HG03575 (cell line): Measurements from ENCODE around the gene TEX13D.
"Not testable (repeated sequence)": the region's sequence is repeated elsewhere in the genome, so short reads cannot be mapped to it uniquely, and the experiment has no call there.

Experiments
- ATAC-seq: cut with Tn5 transposase; IDR thresholded peaks from one replicate; pipeline ENCODE4 v1.9.1; 2021; ENCODE audit not compliant: unreplicated experiment, insufficient number of reproducible peaks, low FRiP score; ENCODE audit errors: extremely low read depth

TEX13D gene

GRCh38 chrX:124332481-124333424 is at the start of gene TEX13D:
TEX13D (plus strand) TSS chrX:124332660; CDS start chrX:124332918, 258 bp downstream.
- ATAC-seq = no peak

GRCh38 chrX:124289443-124289842 is 43.0 kb upstream of the TEX13D start:
- no peak for ATAC-seq

DNA sequence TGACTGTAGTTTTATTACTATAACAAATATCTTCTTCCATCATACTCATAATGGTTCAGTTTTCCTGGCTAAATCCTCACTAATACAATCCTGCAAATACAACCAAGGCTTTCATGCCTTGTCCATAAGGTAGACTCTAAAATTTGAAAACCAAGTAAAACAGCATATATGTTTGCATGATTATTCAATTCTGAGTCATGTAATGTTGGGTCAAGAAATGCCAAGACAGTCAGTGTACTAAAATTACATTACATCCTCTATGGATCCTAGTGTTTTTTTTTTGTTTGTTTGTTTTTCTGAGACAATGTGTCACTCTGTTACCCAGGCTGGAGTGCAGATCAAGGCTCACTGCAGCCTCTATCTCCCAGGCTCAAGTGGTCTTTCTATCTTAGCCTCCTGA is 38.6 kb upstream of the TEX13D start:
- ATAC-seq = no peak

GRCh38 chrX:124299323-124299722 is 33.1 kb upstream of the TEX13D start:
- not testable (repeated sequence) for ATAC-seq

DNA sequence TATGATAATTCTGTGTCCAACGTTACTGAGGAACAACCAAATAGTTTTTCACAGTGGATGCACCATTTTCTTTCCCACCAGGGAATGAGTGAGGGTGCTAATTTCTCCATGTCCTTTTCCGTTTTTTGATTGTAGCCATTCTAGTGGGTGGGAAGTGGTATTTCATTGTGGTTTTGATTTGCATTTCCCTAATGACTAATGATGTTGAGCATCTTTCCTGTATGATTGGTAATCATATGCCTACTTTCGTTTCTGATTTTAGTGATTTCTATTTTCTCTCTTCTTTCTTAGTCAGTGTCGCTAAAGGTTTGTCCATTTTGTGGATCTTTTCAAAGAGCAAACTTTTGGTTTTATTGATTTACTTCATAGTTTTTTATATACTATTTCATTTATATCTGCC is 32.1 kb upstream of the TEX13D start:
- ATAC-seq = no peak

- ATAC-seq = no peak
These were observed 25.1 kb upstream of the TEX13D start for GRCh38 chrX:124307253-124307907.

- ATAC-seq = no peak
These were observed 6.7 kb upstream of the TEX13D start for GRCh38 chrX:124325732-124326131.

DNA sequence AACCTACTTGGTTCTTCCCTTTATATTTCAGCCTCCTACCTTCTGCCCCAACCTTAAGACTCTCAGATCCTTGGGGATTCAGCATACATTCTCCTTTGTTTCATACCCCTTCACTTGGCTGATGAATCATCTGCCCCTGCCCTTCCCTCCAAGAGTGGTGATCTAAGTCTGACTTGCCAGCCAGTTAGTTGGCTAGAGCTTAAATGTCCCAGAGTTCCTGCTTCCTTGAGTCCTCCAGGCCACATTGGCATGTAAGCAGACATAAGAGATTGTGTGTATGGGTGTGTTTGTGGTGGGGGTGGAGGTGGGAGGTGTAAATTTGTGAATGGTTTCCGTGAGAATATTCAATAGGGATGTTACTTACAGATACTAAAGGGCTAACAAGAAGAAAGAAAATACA is 3.7 kb upstream of the TEX13D start:
- ATAC-seq = no peak

DNA sequence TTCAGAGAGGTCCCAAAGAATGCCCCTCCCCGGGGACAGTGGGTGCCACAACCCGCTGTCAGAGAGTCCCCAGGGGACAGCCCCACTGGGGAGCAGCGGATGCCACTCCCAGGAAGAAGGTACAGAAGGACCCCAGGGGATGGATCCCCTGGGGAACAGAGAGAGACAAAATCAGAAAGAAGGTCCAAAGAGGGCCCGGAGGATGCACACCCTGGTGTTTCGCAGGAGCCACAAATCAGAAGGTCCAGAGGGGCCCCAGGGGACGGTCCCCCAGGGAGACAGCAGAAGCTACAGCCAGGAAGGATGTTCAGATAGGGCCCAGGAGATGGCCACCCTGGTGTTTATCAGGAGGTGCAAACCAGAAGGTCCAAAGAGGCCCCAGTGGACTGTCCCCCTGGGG is 1.4 kb downstream of the TEX13D start:
- no peak for ATAC-seq

DNA sequence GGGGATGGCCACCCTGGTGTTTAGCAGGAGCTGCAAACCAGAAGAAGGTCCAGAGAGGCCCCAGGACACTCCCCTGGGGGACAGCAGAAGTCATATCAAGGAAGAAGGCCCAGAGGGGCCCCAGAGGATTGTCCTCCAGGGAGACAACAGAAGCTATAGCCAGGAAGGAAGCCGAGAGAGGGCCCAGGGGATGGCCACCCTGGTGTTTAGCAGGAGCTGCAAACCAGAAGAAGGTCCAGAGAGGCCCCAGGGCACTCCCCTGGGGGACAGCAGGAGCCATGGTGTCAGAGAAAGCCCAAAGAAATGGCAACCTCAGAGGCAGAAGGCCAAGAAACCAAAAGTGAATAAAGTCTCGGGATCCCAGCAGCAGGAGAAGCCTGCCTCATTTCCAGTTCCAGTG is 2.1 kb downstream of the TEX13D start:
- ATAC-seq = not testable (repeated sequence)

DNA sequence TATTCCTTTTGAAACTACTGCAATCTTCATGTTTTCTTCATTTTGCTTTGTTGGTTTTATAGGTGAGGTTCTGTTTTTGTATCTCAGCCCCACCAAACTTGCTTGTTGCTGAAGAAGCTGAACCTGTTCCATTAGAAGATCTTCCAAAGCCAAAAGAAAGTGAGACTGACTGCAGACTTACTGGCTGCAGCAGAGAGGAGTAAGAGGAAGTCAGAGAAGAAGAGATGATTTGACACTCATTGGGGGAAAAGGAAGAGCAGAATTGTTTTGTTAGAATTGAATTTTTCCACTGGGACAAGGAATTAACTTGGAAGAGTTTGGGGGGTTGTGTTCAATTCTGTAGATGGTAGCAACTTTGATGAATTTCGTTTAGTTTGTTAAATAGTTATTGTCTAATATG is 3.1 kb downstream of the TEX13D start:
- no peak for ATAC-seq

GRCh38 chrX:124337916-124338315 is 5.5 kb downstream of the TEX13D start:
- ATAC-seq = no peak

DNA sequence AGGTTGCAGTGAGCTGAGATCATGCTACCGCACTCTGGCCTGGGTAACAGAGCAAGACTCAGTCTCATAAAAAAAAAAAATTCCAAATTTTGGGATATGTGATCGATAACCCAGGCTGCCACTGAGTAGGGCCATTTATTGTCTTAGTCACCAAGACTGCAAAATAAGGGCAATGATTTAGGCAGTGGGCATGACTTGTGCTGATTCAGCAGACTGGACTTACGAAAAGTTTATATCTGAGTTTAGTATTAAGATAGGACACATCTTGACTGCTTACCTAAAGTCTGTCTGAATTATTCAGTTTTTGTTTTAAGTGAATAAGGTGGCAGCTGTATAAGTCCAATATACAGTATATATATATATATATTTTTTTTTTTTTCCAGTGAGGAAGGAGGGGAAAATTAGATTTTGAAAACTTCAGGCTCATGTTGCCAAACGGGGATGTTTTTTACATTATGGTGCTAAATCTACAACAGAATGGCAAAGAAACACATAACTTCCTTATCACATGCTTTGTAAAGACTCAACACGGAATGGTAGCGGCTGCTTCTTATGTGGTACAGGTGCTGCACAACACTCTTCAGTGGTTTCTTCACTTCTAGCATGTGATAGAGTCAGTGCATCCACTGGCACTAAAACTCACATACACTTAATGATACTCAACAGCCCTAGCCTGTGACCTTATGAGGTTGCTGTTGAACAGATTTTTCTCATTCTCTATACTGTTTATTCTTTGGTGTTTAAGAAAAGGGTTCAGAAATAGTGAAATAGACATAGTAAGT is 6.5 kb downstream of the TEX13D start:
- ATAC-seq = no peak

GRCh38 chrX:124341396-124342132 is 9.1 kb downstream of the TEX13D start:
- ATAC-seq = no peak

DNA sequence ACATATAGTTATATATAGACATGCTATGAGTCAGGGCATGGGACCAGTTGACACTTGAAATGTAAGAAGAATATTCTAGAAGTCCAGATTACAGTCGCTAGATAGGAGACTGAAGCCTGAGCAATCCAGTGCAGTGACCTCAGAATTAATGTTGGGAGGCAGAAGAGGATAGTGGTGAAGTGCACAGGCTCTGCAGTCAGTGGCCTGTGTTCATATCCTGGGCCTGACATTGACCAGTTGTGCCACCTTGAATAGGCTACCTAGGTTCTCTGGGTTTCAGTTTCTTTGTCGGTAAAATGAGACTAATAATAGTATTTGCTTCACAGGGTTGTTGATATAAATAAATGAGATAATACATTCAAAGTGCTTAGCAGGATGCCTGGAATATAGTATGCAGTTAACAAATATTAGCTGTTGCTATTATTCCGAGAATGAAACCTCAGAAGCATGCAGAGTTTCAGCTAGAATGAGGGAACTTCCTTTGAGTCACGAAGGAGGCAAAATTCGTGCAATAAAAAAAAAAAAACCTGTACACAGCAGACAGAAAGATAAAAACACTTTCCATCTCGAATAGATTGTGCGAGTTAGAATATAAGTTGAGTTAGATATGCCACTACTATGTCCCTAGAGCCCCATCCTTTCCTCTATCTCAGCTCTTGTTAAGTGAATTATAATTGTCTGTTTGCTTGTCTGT is 9.9 kb downstream of the TEX13D start:
- no peak for ATAC-seq

- ATAC-seq = no peak
These were observed 10.6 kb downstream of the TEX13D start for GRCh38 chrX:124343016-124343415.

DNA sequence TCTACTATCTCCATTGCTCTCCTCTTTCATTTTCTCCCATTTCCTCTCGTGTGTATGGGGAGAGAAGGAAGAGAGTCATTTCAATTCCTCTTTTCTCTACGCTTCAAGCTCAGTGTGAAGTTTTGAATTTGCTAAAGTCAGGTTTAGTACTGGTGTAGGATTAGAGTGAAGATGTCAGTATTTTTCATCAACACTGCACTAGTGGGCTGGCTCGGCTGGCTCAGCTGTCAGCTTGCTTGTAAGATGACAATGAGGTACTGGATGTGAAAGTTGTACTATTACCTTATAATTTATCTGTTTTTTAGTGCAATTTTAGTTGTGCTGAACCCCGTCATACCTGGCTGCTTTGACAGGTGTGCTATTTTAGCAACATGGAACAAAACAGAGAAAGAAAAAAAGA is 11.8 kb downstream of the TEX13D start:
- ATAC-seq = no peak

GRCh38 chrX:124346117-124346876 is 13.8 kb downstream of the TEX13D start, which contains the start of gene SH2D1A:
SH2D1A (plus strand) TSS chrX:124346563; CDS start chrX:124346643, 80 bp downstream.
- no peak for ATAC-seq
